Muscle of leg (tissue), 11 donors: ENCODE measurements around the gene PRKRA. TPM values are rescaled to one million over a fixed set of nuclear protein-coding genes. Genes with fewer than 3 reads are reported as not detected.

Source experiments
- DNase-seq: peaks from one replicate; pipeline ENCODE4 v3.0.0; 2013
- H3K27ac ChIP-seq: one replicate; pipeline ENCODE4 v1.5.1; 2013; ENCODE audit warnings: mild to moderate bottlenecking, low read length, control low read depth
- H3K27me3 ChIP-seq: one replicate; pipeline ENCODE4 v1.6.1; 2013; ENCODE audit warnings: low read length; ENCODE audit not compliant: control insufficient read depth, insufficient read depth
- H3K36me3 ChIP-seq: one replicate; pipeline ENCODE4 v1.6.1; 2013; ENCODE audit warnings: low read length; ENCODE audit not compliant: control insufficient read depth, insufficient read depth
- H3K4me1 ChIP-seq: one replicate; pipeline ENCODE4 v1.6.1; 2013; ENCODE audit warnings: low read length; ENCODE audit not compliant: control insufficient read depth, insufficient read depth
- H3K4me3 ChIP-seq: one replicate; pipeline ENCODE4 v1.5.1; 2013; ENCODE audit warnings: low read length, control low read depth
- H3K9me3 ChIP-seq: replicated peaks from 2 replicates; pipeline ENCODE4 v1.6.1; 2013; ENCODE audit warnings: low read depth, low read length; ENCODE audit not compliant: control insufficient read depth
- WGBS: methylation state at CpG from one replicate; pipeline ENCODE4 v1.1.5; 2013; ENCODE audit warnings: missing lambda C conversion rate; ENCODE audit not compliant: insufficient coverage; 5-methylcytosine and 5-hydroxymethylcytosine counted together
- polyA plus RNA-seq, 8 donors: library from polyadenylated mRNA; unstranded; fragments of 120-200 nt; gene quantifications; one replicate each; pipeline versions ENCODE4 v1.2.1 to v1.2.3, GENCODE V29; 2013; ENCODE audit warnings: inconsistent platforms in 1 of 8, low replicate concordance in 1 of 8; ENCODE audit not compliant: insufficient read length in 8 of 8, insufficient read depth in 1 of 8
- total RNA-seq: library from RNA; stranded (reverse); fragments of 120-200 nt; gene quantifications from one replicate; pipeline ENCODE4 v1.2.4, GENCODE V29; 2013

Gene PRKRA
- total and polyA plus RNA-seq, 9 donors = 41.0 to 56.1 (median 48.5) TPM

DNA sequence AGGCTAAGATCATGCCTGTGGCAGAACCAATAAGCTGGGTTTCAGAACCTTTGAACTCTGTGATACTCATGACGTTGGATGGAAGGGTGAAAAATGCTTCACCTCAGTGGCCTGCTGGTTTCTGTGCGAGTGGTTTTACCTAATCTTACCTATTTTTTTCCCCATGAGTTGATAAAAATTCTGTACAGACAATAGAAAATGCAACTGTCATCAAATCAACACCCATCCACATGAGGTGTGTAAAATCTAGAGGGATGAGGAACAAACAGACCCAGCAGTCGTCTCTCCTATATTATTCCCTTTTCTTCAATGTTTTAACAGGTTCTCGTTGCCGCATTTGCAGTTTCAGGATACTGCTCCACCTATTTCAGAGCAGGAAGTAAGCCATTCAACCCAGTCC is 67.3 kb downstream of the PRKRA start:
- H3K36me3 ChIP-seq = peaks cover 7% of the 10 kb centered on the region
- no peaks in the 10 kb centered on the region for H3K9me3 ChIP-seq
- whole genome bisulfite sequencing = no CpG with 5 or more reads among the region's 5 CpGs
- H3K4me3 ChIP-seq = no peak overlapping the region
- H3K27me3 ChIP-seq = no peaks in the 10 kb centered on the region
- no peaks in the 10 kb centered on the region for H3K4me1 ChIP-seq
- no peak overlapping the region for H3K27ac ChIP-seq
- DNase-seq = no peak

Other genes starting within 250 kb of the PRKRA start
- gene PJVK, start 203 bp upstream of the PRKRA start, total RNA-seq = 3.8 TPM
- 1 to 10 TPM; 2.2 to 7.4 (median 4.7) TPM for gene PJVK, start 203 bp upstream of the PRKRA start, polyA plus RNA-seq
- 69.3 TPM for gene FKBP7, start 27.4 kb upstream of the PRKRA start, total RNA-seq
- gene FKBP7, start 27.4 kb upstream of the PRKRA start, polyA plus RNA-seq = 10 to 100 TPM; 45.1 to 74.7 (median 55.1) TPM
- 11.4 TPM for gene PLEKHA3, start 29.3 kb upstream of the PRKRA start, total RNA-seq
- 10 to 100 TPM; 11.9 to 20.7 (median 14.9) TPM for gene PLEKHA3, start 29.3 kb upstream of the PRKRA start, polyA plus RNA-seq